GM19099 (cell line): ENCODE data around the gene BANF2.

Source experiments
- POLR2A ChIP-seq: IDR thresholded peaks from 3 replicates; pipeline ENCODE4 v1.6.1; 2011; ENCODE audit warnings: low read depth; ENCODE audit not compliant: insufficient read length; ENCODE audit errors: extremely low read depth

Gene BANF2

DNA sequence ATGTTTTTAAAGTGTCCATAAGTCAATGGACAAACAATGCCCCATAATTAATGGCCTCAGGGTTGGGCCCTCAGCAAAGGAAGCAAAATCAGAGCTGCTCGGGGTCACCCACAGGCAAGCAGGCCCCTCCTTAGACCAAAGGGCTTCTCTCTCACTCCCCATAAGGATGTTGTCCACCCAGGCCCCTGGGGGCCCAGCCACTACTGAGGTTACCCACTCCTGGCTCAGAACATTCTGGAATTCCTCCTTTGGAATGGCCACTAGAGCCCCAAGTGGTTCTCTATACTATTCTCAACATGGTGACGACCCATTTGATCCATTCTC is 50.9 kb downstream of the BANF2 start:
- no peak for TF ChIP-seq POLR2A

DNA sequence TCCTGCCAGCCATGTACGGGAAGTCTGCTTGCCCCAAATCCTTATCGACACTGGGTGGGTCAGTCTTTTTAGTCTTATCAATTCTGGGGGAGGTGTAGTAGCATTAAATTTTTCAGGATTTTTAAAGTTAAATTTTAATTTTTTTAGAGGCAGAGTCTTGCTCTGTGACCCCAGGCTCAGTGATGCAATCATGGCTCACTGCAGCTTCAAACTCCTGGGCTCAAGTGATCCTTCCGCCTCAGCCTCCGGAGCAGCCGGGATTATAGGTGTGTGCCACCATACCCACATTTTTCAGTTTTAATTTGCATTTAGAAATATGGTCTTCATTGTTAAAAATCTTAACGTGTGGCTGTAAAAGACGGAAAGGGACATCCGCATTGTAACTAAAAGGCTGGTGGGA is 51.9 kb downstream of the BANF2 start:
- no peak for TF ChIP-seq POLR2A

DNA sequence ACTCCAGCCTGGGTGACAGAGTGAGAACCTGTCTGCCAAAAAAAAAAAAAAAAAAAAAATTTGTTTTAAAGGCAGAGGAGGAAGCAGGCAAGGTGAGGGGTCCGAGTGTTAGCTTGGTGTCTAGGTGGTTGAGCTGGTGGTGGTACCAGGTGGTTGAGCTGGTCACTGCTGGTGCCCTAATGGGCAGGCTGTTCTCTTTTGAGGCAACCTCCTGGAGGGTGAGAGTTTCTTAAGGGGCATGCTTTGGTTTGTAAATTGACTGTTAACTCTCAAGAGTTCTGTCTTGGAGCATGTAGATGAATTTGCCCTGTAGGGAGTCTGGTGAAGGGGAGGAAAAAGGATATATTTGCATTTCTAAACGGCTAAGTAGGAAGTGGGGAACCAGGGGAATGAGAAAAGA is 52.7 kb downstream of the BANF2 start:
- TF ChIP-seq POLR2A = no peak

DNA sequence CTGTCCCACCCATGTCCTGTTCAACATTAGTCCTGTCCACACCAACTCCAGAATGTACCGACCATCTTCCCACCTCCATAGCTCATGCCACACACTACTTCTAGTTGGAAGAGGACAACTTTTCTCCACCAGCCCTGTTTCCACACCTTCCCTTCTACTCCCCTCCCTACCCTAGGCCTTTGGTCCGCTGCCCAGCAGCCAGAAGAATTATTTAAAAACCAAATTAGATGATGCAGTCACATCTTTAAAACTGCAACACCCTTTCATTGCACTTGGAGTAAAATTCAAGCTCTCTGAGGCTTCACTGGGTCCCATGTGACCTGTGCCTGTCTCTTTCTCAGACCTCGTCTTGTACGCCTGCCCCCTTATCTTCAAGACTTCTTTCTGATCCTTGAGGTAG is 53.8 kb downstream of the BANF2 start:
- no peak for TF ChIP-seq POLR2A

DNA sequence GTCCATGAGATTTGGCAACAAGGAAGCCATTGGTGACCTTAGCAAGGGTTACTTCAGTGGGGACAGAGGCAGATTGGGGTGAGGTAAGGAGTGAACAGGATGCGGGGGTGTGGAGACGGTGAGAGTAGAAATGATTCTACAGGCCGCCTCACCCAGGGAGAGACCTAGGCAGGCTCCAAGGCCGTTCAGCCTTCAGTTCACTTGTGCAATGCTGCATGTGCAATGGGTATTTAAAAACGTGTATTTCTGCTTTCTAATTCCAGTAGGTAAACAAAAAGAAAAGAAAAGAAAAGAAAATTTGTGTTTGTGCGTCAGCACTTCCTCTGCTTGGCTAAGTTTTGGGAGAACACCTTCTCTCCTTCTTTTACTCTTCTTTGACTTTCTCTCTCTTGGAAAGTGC is 56.8 kb downstream of the BANF2 start:
- no peak for TF ChIP-seq POLR2A

DNA sequence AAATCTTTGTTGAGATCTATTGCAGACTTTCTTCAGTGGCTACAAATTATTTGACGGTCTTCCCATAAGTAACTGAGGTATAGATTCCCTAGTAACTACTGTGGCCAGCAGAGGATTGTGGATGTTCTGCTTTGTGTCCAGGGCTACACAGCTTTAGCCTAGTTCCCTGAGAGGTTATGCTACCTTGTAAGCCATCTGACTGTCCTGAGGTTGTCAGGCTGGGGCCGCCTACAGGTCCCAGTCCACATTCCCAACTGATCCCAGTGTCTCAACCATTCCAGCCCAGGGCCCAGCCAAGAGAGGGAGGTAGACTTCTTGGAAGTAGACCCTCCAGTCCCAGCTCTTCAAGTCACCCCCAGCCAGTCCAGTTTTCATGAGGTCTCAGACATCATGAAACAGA is 57.7 kb downstream of the BANF2 start:
- TF ChIP-seq POLR2A = no peak

DNA sequence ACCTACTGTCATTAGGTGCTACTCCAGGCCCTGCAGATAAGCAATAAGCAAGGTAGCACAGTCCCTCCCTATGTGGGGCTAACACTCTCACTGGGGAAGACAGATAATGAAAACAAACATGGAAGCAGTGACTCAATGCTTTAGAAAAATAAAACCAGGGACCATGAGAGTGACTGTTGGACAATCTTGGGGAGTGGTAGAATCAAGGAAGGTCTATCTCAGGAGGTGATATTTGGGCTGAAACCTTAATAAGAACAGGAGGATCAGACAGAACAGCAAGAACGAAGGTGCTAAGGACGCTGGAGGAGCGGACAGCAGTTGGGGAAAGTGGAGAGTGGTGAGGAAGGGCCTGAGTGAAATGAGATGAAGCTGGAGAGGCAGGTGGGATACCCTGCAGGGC is 58.2 kb downstream of the BANF2 start:
- no peak for TF ChIP-seq POLR2A

DNA sequence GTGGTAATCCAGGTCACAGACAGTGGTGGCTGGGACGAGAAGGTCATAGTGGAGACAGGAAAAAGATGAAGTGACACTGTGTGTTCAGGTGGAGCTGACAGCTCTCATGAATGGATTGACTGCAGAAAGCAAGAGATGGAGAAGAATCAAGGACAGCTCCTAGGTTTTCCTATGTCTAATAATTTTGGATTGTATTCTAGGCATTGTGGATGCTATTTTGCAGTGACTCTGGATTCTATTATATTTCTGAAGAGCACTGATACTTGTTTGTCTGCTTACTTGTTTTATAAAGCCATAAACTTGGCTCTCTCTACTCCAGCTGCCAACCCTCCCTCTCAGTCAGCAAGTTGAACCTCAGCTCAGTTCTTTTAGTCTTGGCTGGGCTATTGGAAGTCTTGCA is 58.7 kb downstream of the BANF2 start:
- TF ChIP-seq POLR2A = no peak

DNA sequence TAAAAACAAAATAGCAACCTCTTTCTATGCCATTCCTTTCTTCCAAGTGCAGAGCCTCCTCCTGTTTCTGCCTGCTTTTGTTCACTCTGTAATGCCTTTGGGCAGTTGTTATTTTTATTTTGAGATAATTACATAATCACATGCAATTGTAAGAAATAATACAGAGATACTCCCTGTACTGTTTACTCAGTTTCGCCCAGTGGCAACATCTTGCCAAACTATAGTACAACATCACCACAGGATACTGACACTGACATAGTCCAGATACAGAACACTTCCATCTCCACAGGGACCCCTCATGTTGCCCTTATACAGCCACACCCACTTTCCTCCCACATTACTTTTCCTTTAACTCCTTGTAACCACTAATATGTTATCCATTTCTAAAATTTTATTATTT is 59.7 kb downstream of the BANF2 start:
- TF ChIP-seq POLR2A = no peak

DNA sequence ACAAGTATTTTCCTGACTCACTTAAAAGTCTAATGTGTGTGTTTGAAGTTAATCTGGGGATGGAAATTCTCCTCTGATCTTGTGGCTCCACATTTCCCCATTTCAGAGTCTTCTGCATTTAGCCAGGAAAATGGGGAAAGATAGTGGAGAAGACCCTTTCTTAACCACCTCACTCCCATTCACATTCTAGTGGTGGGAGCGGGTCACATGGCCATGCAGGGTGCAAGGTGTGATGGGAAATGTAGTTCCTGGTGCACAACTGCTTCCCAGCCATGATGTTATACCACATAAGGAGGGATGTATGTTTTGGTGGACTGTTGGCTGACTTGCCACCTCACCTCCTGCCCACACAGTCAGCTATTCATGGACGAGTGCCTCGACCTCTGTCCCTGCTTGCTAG is 61.8 kb downstream of the BANF2 start:
- TF ChIP-seq POLR2A = no peak

DNA sequence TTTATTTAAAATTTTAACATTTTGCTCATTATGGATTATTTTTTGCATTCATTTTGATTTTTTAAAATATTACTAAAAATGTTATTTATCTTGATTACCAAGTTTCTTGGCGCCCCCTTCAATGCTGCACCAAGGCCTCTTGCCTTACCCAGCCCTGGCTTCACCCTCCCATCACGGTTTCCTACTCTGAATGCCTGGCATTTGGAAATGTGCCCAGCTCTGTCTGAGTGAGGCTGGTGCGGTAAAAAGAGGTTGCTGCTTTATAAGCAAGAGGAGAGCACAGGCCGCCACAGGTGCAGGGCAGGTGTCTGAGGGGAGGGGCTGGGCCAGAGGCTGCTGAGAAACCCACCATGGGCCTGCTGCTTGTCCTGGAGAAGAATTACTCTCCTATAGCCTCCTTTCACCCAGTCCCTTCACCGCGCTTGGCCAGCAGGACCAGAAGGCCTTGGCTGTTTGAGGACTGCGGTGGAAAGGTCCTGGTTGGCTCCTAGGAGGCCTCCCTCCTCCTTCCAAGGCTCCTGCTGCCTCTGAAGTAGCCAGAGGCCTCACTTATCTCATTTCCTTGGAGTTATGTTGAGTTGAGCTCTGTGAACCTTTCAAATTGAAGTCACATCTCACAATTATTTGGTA is 62.6 kb downstream of the BANF2 start:
- no peak for TF ChIP-seq POLR2A

DNA sequence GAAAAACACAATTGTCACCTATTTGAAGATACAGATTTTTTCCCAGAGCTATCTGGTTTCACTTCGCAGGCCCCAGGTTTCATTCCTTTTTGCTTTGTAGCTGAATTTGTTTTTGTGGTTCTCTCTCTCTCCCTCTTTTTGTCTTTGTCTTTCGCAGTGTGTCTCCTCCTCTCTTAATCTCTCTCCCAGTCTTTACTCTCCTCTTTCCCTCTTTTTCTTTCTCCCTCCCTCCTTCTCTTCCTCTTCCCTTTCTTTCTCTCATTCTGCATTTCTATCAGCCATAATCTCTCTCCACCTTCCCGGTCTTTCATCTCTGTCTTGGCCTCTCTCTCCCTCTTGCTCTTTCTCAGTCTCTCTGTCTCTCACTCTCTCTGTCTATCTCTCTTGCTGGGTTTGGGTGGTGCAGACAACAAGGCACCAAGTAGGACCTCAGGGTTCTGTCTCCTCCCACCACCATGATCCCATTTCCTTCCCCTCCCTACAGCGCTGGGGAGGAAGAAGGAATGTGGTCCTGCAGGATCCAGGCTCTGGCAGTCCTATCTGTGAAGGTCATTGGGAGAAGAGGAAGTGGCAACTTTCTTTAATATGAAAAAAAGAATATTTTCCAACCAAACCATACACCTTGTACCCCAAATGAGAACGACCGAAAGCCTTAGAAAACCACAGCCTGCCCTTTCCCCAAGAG is 63.2 kb downstream of the BANF2 start:
- no peak for TF ChIP-seq POLR2A

DNA sequence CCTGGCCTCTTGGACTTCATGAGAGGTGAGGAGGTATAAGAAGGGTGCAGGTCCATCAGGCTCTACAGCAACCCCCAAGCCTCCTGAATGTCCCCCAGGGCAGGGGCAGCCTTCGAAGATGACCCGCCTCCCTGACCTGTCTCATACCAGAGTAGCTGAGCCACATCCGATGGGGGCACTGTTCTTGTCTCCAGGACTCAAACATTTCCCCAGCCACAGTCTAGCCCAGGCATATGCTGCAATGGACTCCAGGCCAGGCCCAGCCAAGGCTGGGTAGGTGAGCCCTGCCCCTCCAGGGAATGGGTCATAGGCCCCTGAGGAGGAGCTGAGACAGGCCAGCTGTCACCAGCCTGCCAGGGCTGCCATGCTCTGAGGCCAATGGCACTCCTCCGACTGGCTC is 65.3 kb downstream of the BANF2 start:
- no peak for TF ChIP-seq POLR2A

DNA sequence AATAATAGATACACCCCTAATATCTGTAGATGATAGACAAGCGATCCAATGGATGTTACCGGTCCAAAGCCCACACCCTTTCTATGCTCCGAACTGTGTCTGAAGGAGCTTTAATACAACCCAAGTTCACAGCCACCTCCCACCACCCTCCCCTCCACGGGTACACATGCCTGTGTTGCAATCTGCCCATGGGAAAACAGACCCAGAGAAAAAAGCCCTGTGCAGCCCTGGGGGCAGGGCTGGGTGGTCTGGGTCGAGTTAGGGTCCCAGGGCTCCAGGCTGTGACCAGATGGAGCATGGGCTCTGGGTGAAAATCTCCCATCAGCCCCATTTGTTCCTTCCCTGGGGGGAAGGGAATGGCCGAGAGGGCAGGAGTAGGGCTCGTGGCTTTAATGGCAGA is 65.8 kb downstream of the BANF2 start:
- TF ChIP-seq POLR2A = no peak

DNA sequence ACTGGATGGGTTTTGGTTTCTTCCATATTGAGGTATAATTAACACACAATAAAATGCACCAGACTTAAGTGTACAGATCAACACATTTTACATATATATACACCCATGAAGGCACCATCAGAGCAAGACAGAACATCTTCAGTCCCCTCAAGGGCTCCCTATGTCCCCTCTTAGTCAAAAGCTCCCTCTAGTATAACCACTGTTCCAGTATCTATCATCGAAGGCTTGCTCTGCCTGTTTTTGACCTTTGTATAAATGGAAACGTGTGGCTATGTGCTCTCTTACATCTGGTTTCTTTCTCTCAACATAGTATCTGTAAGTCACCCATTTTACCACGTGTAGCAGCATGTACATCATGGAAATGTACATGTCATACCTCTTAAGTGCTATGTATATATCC is 66.5 kb downstream of the BANF2 start:
- no peak for TF ChIP-seq POLR2A

DNA sequence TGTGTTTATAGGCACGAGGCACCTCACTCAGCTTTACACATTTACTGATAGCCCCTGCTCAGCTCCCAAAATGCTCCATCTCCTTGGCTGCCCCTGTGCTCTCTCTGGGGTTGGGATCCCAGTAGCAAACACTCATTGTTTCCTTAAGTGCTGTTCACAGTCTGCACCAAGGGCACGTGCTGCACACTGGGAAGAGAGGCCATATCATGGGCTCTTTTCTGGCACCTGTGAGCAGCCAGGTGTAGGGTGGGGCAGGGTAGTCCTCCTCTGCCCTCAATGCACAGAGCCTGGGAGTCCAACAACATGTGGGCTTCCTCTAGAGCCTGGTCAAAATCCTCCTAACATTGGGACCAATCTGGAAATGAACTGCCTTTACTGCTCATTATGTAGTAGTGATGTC is 67.9 kb downstream of the BANF2 start:
- no peak for TF ChIP-seq POLR2A

DNA sequence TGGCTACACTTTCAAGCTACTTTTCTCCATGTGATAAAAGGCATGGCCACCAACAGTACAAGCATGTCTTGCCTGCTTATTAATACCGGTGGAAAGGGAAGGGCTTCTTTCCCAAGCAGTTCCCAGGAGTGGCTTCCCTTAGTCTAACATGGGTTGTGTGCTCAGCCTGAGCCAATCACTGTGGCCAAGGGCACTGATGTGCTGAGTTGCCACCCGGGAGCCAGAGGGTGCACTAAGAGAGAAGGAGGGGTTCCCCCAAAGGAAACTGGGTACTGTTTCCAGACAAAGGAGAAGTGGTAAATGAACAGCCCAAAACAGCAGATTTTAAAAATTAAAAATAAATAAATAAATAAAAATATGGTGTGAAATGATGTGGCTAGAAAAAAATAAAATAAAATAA is 68.5 kb downstream of the BANF2 start:
- TF ChIP-seq POLR2A = no peak
